HG03439 (cell line): Measurements from ENCODE around the gene TTC3.

Experiments used
- ATAC-seq: cut with Tn5 transposase; IDR thresholded peaks from one replicate; pipeline ENCODE4 v1.9.1; 2021; ENCODE audit warnings: mild to moderate bottlenecking, moderate library complexity; ENCODE audit not compliant: unreplicated experiment

The TTC3 gene

DNA sequence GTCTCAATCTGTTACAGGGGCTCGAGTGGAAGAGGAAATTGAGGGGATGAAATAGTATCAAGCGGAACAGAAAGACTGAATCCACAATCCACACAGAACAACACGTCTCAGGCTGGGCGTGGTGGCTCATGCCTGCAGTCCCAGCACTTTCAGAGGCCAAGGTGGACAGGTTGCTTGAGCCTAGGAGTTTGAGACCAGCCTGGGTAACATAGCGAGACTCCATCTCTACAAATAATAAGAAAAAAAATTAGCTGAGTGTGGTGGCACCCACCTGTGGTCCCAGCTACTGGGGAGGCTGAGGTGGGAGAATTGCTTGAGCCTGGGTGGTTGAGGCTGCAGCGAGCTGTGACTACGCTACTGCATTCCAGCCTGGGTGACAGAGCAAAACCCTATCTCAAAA, 168.4 kb downstream of the TTC3 start:
- ATAC-seq: no peak

DNA sequence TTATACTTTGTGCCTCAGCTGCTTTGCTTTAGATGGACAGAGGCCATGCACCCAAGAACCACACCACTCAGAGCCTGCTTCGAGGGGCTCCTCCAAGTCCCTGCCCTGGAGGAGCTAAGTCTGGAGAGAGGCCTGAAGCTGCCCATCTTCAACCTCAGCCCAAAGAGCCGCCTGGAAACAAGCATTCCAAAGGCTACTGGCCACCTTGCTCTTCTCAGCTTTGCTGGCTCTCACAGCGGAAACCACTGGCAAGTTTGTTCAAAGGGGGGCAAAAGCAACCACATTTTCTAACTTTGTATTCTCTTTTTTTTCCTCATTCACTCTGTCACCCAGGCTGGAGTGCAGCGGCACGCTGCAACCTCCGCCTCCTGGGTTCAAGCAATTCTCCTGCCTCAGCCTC, 170.9 kb downstream of the TTC3 start:
- ATAC-seq: no peak

DNA sequence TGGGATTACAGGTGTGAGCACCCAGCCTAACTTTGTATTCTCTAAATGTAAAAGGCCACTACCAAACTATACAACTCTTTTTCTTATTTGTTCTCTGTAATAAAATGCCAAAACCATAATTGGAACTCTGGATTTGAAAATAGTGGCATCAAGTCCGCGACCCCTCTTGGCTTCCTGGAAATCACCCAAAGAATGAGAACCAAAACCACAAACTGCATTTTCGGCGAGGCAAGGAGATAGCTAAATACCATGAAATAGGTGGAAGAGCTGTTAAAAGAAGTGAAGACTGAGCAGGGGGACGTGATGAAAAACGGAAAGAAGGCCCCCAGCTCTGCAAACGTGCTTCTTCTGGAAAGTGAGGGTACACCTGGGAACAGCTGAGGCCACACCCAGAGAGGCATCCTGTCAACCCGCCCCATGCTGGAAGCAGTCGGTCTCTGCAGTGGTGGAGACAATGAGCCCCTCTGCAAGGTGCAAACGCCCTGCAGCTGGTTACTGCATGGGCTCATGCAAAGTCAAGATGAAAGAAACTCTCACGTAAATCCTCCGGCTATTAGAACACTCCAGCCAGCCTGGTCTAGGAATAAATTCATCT, 171.5 kb downstream of the TTC3 start:
- ATAC-seq: no peak

- ATAC-seq: no peak
These were observed 172.1 kb downstream of the TTC3 start for GRCh38 chr21:37245151-37245550.

GRCh38 chr21:37248298-37248697, 175.2 kb downstream of the TTC3 start:
- no peak for ATAC-seq

- no peak for ATAC-seq
These were observed 176.3 kb downstream of the TTC3 start for GRCh38 chr21:37249112-37249904.

DNA sequence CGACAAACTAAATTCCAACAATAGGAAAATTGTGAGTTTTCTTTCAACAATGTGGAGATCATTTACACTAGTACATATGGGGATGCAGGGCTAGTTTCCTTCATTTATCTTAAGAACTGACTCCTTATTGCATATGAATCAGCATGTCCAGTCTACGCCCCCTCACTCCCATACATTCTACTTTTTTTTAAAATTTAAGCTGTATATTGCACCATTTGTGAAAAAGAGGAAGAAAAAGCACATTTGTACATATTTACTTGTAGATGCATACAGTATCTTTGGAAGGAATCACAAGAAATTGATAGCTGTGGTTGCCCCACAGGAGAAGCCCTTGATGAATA, 178.2 kb downstream of the TTC3 start:
- no peak for ATAC-seq
